Fibroblast of mammary gland (primary cell): ENCODE measurements around the gene STAG3.

ENCODE experiments used
- DNase-seq: peaks from one replicate; pipeline ENCODE4 v3.0.0-alpha.2; 2010; ENCODE audit warnings: low read depth
- H3K4me3 ChIP-seq: 2 replicates; pipeline ENCODE4 v1.5.1; 2011; ENCODE audit warnings: low read depth, mild to moderate bottlenecking, low read length, moderate library complexity; ENCODE audit not compliant: control insufficient read depth
- CTCF ChIP-seq: conservative IDR thresholded peaks from 2 replicates; pipeline ENCODE4 v1.5.1; 2011; ENCODE audit warnings: low read depth, low read length, inconsistent platforms; ENCODE audit not compliant: control insufficient read depth, insufficient read depth

Gene STAG3

GRCh38 chr7:100163871-100164270 lies 13.8 kb upstream of the STAG3 start:
- DNase-seq, result no peak
- TF ChIP-seq CTCF, result no peak
- no peak overlapping the region for H3K4me3 ChIP-seq

GRCh38 chr7:100166317-100166940 lies 11.3 kb upstream of the STAG3 start:
- no peak overlapping the region for H3K4me3 ChIP-seq
- DNase-seq, result no peak
- TF ChIP-seq CTCF, result no peak

- TF ChIP-seq CTCF, result no peak
- no peak for DNase-seq
- no peak overlapping the region for H3K4me3 ChIP-seq
These were observed 10.5 kb upstream of the STAG3 start for GRCh38 chr7:100166970-100167911.

- TF ChIP-seq CTCF, result no peak
- H3K4me3 ChIP-seq, result peak overlapping the region; percentile 46
- DNase-seq, result no peak
These were observed 9.8 kb upstream of the STAG3 start for GRCh38 chr7:100167912-100168323.

DNA sequence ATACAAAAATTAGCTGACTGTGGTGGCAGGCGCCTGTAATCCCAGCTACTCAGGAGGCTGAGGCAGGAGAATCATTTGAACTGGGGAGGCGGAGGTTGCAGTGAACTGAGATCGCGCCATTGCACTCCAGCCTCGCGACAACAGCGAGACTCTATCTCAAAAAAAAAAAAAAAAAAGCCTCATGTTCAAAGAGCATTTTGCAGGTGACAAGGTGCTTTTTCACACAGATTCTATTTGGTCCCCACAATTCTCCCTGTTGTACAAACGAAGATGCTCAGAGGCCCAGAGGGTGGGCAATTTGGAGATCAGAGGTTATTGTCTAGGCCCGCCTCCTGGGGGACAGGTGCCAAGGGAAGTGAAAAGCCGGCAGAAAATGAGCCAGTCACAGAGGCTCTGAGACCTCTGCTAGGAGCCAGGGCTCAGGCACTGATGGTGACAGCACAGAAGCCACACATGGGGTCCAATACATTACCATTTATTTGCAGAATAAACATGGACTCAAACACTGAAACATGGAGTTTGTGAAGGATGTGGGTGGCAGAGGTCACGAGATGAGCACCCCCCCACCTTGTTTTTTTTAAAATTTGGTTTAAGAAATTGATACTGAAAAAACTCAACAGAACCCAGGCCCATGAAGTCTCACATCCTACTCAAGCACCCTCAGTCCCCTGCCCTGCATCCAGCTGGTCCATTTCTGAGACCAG lies 8.4 kb upstream of the STAG3 start:
- no peak for TF ChIP-seq CTCF
- no peak for DNase-seq
- H3K4me3 ChIP-seq, result no peak overlapping the region

- H3K4me3 ChIP-seq, result no peak overlapping the region
- no peak for TF ChIP-seq CTCF
- DNase-seq, result no peak
These were observed 7.4 kb upstream of the STAG3 start for GRCh38 chr7:100170101-100170897.
